Mammary epithelial cell (primary cell): ENCODE measurements around the gene DRC1.

ENCODE experiments used
- CTCF ChIP-seq, 2 donors: IDR thresholded peaks in 1 of 2; conservative IDR thresholded peaks in 1 of 2; 2 replicates each; pipeline ENCODE4 v1.5.1; 2011 to 2012; ENCODE audit warnings: inconsistent platforms in 2 of 2, low read length in 2 of 2, mild to moderate bottlenecking in 2 of 2, control low read depth in 1 of 2, low read depth in 1 of 2; ENCODE audit not compliant: insufficient read depth in 1 of 2; ENCODE audit errors: extremely low read depth in 1 of 2
- EZH2 ChIP-seq: IDR thresholded peaks from 2 replicates; pipeline ENCODE4 v1.6.1; 2012; ENCODE audit warnings: low read length, inconsistent platforms, borderline replicate concordance

GRCh38 chr2:26456440-26457250 lies 54.9 kb downstream of the DRC1 start:
- no peak for TF ChIP-seq CTCF (conservative IDR thresholded peaks at IDR 0.05 in 1 of 2, IDR thresholded peaks at IDR 0.05 in 1 of 2; ENCODE audit: extremely low read depth in 1 of 2, insufficient read depth in 1 of 2, low read depth in 1 of 2, low read length in 2 of 2)
- no peak for TF ChIP-seq EZH2
